Stimulated activated CD8-positive, alpha-beta memory T cell treated with anti-CD3 and anti-CD28 coated beads, Interleukin-4, amount 100 ng/mL, for 4 hours (primary cell): ENCODE data around the gene EPS8.

ENCODE experiments used
- DNase-seq, 2 donors: peaks; one replicate each; pipeline ENCODE4 v3.0.0-alpha.2; 2020; ENCODE audit warnings: low read depth in 2 of 2, low spot score in 1 of 2

Gene EPS8

GRCh38 chr12:15720295-15720694 is 68.9 kb downstream of the EPS8 start:
- no peak for DNase-seq

DNA sequence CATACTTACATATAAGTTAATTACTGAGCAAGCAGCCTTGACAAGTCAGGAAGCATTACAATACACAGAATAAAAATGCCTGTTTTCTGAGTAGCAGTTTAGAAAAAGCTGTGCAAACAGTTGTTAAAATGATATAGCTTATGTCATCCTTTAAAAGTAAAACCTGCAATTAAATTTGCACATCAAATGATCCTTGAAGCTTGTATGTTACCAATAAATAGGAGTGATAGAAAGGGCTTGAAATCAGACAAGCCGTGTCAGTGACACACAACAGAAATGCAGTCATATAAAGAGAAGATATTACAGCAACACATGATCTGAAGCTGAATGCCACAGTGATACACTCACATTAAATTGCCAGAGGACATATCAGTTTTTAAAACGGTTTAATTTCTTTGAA is 70.0 kb downstream of the EPS8 start:
- no peak for DNase-seq

- no peak for DNase-seq
These were observed 71.1 kb downstream of the EPS8 start for GRCh38 chr12:15717940-15718567.

- DNase-seq = no peak
These were observed 72.6 kb downstream of the EPS8 start for GRCh38 chr12:15716581-15716980.

DNA sequence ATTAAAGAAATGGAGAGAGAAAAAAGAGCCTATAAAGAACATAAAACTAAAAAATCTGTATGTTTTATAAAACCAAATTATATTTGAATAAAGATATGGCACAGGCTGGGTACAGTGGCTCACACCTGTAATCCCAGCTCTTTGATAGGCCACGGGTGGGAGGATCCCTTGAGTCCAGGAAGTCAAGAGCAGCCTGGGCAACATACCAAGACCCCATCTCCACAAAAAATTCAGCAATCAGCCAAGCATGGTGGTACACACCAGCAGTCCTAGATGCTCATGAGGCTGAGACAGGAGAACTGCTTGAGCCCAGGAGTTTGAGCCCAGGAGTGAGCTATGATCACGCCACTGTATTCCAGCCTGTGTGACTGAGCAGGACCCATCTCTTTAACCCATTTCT is 74.9 kb downstream of the EPS8 start:
- DNase-seq = no peak

- no peak for DNase-seq
These were observed 76.1 kb downstream of the EPS8 start for GRCh38 chr12:15712823-15713660.

- DNase-seq = no peak
These were observed 77.0 kb downstream of the EPS8 start for GRCh38 chr12:15712160-15712559.

DNA sequence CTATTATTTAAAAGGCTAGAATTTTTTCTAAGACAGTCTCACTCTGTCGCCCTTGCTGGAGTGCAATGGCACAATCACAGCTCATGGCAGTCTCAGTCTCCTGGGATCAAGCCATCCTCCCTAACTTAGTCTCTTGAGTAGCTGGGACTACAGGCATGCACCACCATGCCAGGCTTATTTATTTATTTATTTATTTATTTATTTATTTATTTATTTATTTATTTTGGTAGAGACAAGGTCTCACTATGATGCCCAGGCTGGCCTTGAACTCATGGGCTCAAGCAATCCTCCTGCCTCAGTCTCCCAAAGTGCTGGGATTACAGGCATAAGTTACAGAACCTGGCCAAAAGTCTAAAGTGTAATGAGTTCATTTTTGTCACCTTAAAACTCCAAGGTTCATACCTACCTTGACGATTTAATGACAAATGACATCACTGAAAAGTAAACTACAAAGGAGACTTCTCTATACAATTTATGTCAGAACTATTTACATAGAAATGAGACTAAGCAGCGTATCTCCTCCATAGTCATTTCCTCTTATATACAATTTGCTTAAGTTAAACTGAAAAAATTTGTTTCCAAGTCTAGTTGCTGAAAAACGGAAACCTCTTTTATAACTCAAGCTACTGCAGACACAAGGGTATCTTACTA is 78.2 kb downstream of the EPS8 start:
- no peak for DNase-seq

DNA sequence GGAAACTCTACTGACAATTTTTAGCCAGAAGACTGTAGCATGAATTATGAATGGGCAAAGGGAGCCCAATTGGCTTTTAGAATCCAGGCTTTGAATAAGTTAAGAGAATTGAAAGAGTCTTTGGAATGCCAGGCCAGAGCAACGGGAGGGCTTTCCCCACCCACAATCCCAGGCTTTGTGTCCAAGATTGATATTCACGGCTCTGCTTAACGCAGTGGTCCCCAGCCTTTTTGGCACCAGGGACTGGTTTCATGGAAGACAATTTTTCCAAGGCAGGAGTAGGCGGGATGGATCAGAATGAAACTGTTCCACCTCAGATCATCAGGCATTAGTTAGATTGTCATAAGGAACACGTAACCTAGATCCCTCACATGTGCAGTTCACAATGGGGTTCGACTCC is 79.6 kb downstream of the EPS8 start:
- DNase-seq = no peak

DNA sequence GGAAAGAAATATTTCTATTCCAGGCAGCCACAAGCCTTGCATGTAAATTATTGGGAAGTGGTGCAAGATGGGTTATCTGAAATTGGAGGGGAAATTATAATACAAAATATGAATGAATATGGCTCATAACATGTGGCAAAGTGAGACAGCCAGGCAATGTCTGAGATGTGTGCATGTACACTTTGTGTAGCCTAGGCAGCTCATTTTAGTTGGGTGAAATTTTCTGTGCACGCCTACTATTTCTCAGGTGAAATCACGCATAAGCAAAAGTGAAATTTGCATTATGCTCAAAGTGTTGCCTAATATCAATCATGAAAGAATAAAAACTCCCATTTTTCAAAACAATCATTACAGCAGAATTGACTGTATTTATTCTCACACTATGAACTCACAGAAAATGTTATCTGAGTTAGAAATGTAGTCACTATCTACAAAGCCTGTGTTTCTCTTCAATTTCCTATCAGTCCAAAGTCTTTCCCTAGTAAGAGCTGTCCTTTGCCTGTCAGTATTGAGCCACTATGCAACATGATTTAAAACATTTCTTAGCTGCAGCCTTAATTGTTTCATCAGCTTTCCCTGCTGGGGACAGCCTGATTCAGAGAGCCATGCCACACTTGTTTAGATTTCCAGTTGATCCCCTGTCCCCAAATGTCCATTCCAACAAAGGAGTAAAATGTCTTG is 80.7 kb downstream of the EPS8 start:
- no peak for DNase-seq

- DNase-seq = no peak
These were observed 81.5 kb downstream of the EPS8 start for GRCh38 chr12:15707516-15708199.

GRCh38 chr12:15706010-15706676 is 83.0 kb downstream of the EPS8 start:
- no peak for DNase-seq

DNA sequence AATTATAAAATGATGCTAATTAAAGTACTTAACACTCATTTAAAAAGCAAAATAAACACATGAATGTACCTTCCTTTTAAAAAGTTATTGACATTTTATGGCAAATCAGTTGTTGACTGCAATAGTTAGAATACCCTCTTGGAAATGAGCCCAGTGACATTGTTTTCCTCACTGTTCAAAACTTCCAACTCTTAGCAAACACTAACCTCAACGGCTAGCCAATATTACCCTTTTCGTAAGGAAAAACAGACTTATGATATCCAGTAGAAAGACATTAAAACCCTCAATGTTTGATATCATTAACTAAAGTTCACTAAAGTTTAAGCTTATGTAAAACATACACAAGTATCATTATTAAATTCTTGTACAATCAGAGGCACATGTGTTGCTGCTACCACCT is 83.6 kb downstream of the EPS8 start:
- no peak for DNase-seq

GRCh38 chr12:15702276-15702675 is 86.9 kb downstream of the EPS8 start:
- DNase-seq = no peak

DNA sequence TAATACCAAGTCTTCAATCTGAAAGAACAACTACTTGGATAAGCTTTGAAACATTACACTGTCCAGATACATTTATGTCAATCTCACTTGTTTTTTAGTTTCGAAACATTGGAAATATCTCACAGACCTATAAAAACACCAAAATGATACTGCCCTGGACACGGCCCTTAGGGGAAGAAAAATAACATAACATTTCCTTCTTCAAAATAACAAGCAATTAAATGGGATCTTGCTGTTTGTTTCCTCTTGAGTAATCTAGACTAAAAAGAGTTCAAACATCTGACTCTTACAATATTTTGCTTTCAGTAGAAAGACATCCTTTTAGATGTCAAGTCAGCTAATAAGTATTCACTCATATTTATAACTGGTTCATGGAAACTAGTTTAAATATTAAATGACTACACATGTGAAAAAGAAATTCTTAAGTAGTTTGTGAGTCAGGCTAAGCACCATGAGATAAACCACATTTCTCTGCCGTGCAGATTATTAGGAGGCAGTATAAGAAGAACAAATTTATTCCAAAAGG is 87.5 kb downstream of the EPS8 start:
- DNase-seq = no peak

DNA sequence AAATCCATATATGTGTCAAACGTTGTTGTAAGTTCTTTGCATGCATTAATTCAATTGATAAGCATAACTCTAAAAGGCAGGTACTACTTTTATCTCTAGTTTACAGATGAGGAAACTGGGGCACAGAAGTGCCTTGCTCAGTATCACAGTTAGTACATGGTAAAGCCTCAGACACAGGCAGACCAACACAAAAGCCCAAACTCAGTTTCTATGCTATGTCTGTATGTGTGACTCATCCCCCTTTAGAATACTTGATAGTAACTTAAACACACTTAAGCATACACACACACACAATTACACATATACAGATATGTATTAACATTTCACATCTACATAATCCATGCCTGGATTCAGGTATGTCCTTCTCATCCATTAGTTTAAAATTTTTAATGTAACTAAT is 88.0 kb downstream of the EPS8 start:
- DNase-seq = no peak

- DNase-seq = no peak
These were observed 88.6 kb downstream of the EPS8 start for GRCh38 chr12:15700595-15700994.

- DNase-seq = no peak
These were observed 89.3 kb downstream of the EPS8 start for GRCh38 chr12:15699886-15700285.

DNA sequence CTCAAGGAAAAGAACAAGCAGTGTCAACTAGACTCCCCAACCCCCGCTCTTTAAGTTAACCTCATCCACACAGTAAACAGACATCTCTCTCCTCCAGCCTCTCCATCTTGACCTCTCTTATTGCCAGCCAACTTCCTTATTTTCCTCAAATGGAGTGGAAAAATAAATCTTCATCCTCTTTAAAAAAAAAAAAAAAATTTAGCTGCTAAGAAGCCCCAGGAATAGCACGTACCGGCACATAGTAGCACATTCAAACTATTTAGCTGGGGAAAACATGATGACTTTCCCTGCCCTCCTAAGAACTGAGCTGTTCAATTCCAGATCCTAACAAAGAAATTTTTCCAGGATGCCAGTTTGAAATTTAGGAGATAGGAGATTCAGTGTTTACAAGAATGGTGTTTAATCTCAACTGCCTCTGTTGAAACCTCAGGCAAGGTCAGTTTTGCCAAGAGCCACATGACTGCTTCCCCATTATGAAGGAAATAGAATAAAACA is 90.8 kb downstream of the EPS8 start:
- DNase-seq = no peak

- no peak for DNase-seq
These were observed 92.0 kb downstream of the EPS8 start for GRCh38 chr12:15697201-15697600.
